Spleen (tissue), 7 donors: ENCODE data around the gene DCAF4.

Experiments used
- POLR2A ChIP-seq, 3 donors: fragments of 450-650 bp; IDR thresholded peaks; one replicate each; pipeline ENCODE4 v1.5.1; 2017; ENCODE audit warnings: antibody characterized with exemption in 3 of 3, mild to moderate bottlenecking in 1 of 3
- TF ChIP-seq, protein P1 (sequence below), 11 experiments: fragments of 200-600 bp in 7 of 11; fragments of 450-650 bp in 4 of 11; sonication (generic) in 4 of 11; IDR thresholded peaks in 8 of 11; conservative IDR thresholded peaks in 3 of 11; 1 replicate in 7 of 11; 2 replicates in 4 of 11; pipeline versions ENCODE4 v1.4.0 to v1.8.0; 2016 to 2021; ENCODE audit warnings: antibody characterized with exemption in 11 of 11, inconsistent platforms in 4 of 11, mild to moderate bottlenecking in 1 of 11
- donor health status: DM: no; HTN: no; CAD: no; lungs with moderate emphysema.
- donor health status: DM: no; HTN: no; CAD: no.
- donor health status: DM: no; HTN: no; CAD: no.

DNA sequence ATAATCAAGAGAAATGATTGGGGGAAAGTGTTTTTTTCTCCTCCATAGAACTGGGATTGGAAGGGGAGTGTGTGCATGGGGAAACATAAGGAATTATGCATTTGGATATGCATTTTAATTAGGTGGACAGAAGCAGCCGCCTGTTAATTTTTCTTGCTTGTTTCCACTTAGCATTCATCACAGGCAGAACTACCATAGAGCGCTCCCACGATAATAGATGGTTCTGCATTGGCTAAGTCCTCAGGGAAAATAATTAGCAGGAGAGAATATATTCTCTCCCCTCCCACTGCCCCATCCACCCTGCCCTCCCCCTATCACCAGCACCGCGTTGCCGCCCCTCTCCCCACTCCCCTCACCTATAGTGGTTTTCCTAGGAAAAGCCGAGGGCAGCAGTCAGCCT is 43.8 kb upstream of the DCAF4 start:
- TF ChIP-seq, protein P1, sequence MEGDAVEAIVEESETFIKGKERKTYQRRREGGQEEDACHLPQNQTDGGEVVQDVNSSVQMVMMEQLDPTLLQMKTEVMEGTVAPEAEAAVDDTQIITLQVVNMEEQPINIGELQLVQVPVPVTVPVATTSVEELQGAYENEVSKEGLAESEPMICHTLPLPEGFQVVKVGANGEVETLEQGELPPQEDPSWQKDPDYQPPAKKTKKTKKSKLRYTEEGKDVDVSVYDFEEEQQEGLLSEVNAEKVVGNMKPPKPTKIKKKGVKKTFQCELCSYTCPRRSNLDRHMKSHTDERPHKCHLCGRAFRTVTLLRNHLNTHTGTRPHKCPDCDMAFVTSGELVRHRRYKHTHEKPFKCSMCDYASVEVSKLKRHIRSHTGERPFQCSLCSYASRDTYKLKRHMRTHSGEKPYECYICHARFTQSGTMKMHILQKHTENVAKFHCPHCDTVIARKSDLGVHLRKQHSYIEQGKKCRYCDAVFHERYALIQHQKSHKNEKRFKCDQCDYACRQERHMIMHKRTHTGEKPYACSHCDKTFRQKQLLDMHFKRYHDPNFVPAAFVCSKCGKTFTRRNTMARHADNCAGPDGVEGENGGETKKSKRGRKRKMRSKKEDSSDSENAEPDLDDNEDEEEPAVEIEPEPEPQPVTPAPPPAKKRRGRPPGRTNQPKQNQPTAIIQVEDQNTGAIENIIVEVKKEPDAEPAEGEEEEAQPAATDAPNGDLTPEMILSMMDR (IDR thresholded peaks at IDR 0.05 in 8 of 11, conservative IDR thresholded peaks at IDR 0.05 in 3 of 11) = no peak
- TF ChIP-seq POLR2A (IDR thresholded peaks at IDR 0.05) = no peak
